Mammary epithelial cell (primary cell): ENCODE measurements around the gene HDAC9.

Source experiments
- CTCF ChIP-seq, 2 donors: IDR thresholded peaks in 1 of 2; conservative IDR thresholded peaks in 1 of 2; 2 replicates each; pipeline ENCODE4 v1.5.1; 2011 to 2012; ENCODE audit warnings: inconsistent platforms in 2 of 2, low read length in 2 of 2, mild to moderate bottlenecking in 2 of 2, control low read depth in 1 of 2, low read depth in 1 of 2; ENCODE audit not compliant: insufficient read depth in 1 of 2; ENCODE audit errors: extremely low read depth in 1 of 2
- EZH2 ChIP-seq: IDR thresholded peaks from 2 replicates; pipeline ENCODE4 v1.6.1; 2012; ENCODE audit warnings: low read length, inconsistent platforms, borderline replicate concordance

- TF ChIP-seq CTCF (conservative IDR thresholded peaks at IDR 0.05 in 1 of 2, IDR thresholded peaks at IDR 0.05 in 1 of 2; ENCODE audit: extremely low read depth in 1 of 2, insufficient read depth in 1 of 2, low read depth in 1 of 2, low read length in 2 of 2): no peak
- no peak for TF ChIP-seq EZH2
Measured at GRCh38 chr7:18552316-18552916, 56.9 kb downstream of the HDAC9 start.
